BJ (cell line): ENCODE data around the gene TPCN2. TPM values are rescaled to one million over a fixed set of nuclear protein-coding genes. Genes with fewer than 3 reads are reported as not detected.

ENCODE experiments used
- CTCF ChIA-PET: fragments of 350-600 bp; formaldehyde crosslinking; extraction: SDS; loops from one replicate; lab custom pipeline; 2021; ENCODE audit warnings: antibody characterized with exemption, inconsistent platforms; lab: Yijun Ruan, JAX
- POLR2A ChIA-PET: fragments of 300-600 bp; sonication (Branson Sonifier 250); formaldehyde crosslinking; extraction: SDS; loops from one replicate; lab custom pipeline; 2021; ENCODE audit warnings: antibody characterized with exemption; lab: Charles Lee
- DNase-seq: peaks from one replicate; pipeline ENCODE4 v3.0.0-alpha.2; 2011; ENCODE audit warnings: low read depth
- H3K27me3 ChIP-seq: 2 replicates; pipeline ENCODE4 v1.6.0; 2011; ENCODE audit warnings: low read length; ENCODE audit not compliant: control insufficient read depth, insufficient read depth
- H3K36me3 ChIP-seq: 2 replicates; pipeline ENCODE4 v1.5.1; 2011; ENCODE audit warnings: low read length; ENCODE audit not compliant: control insufficient read depth, insufficient read depth
- H3K4me3 ChIP-seq: 2 replicates; pipeline ENCODE4 v1.5.1; 2011; ENCODE audit warnings: low read depth, mild to moderate bottlenecking, control low read depth, low read length
- polyA plus RNA-seq: library from polyadenylated mRNA; depleted of rRNA; stranded (reverse); fragments of >200 nt; gene quantifications from 2 replicates; pipeline ENCODE4 v1.2.3, GENCODE V29; 2011
- TF ChIP-seq, protein P1 (sequence below): IDR thresholded peaks from 2 replicates; pipeline ENCODE4 v1.5.1; 2011; ENCODE audit warnings: low read depth, mild to moderate bottlenecking, control low read depth, inconsistent platforms, low read length, moderate library complexity; ENCODE audit not compliant: insufficient read depth

TPCN2 gene
- polyA plus RNA-seq, 1 experiment: 9.9 TPM

DNA sequence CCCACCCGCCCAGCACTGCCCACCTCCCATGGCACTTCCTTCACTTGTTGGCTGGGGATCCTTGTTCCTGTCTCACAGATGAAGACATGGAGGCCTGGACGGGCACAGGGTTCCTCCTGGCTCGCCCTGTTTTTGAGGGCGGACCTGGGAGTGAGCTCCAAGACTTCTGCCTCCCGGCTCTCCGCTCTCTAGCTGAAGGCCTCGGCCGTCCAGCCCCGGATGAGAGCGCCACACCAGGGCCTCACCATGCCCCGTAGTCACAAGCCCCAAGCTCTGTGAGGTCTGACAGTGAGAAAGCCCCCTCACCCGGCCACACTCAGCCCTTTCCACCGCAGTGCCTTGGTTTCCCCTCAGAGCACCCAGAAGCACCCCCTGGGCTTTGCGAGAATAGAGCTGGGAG lies 9.1 kb downstream of the TPCN2 start:
- H3K27me3 ChIP-seq: no peaks in the 10 kb centered on the region
- ChIA-PET POLR2A (no interaction called here), CTCF (interaction anchor here (0.6 kb wide), 1 partner anchor 13 kb away, joined by 3 read pairs; no protein-coding TSS in a partner anchor)
- H3K36me3 ChIP-seq: peaks cover 19% of the 10 kb centered on the region
- no peak for DNase-seq
- TF ChIP-seq, protein P1, sequence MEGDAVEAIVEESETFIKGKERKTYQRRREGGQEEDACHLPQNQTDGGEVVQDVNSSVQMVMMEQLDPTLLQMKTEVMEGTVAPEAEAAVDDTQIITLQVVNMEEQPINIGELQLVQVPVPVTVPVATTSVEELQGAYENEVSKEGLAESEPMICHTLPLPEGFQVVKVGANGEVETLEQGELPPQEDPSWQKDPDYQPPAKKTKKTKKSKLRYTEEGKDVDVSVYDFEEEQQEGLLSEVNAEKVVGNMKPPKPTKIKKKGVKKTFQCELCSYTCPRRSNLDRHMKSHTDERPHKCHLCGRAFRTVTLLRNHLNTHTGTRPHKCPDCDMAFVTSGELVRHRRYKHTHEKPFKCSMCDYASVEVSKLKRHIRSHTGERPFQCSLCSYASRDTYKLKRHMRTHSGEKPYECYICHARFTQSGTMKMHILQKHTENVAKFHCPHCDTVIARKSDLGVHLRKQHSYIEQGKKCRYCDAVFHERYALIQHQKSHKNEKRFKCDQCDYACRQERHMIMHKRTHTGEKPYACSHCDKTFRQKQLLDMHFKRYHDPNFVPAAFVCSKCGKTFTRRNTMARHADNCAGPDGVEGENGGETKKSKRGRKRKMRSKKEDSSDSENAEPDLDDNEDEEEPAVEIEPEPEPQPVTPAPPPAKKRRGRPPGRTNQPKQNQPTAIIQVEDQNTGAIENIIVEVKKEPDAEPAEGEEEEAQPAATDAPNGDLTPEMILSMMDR: no peak
- no peak overlapping the region for H3K4me3 ChIP-seq

DNA sequence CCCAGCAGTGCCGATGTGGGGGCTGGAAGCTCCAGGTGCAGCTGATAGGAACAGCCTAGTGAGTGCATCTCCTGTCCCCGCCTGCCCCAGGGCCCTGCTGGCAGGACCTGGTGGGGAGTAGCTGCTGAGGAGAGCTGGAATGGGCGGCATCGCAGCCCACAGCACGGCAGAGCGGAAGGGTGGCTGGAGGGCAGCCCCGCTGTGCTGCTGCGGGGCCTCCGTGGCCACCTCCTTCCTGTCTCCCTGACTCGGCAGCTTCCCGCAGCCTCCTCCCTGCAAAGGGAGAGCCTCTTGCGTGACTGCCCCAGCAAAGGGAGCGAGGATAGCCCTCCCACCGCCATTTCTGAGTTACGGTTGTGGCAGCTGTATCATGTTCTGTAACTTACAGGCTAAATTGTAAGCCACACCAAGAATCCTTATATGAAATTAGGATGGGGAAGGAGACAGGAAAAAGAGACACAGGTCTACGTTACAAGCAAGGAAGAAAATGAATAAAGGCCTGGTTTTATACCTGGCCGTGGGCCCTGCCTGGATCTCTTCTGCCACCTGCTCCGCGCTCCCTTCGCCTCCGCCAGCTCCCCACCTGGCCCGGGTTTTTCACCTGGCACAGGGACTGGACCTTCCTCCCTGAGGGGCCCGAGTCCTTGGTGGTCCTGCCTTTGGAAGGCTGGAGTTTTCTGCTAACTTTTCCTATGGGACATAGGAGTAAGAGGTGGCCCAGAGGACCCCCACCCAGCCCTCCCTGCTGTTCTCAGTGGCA lies 10.0 kb downstream of the TPCN2 start:
- Histone ChIP-seq H3K36me3 (peaks cover 24% of the 10 kb centered on the region), H3K27me3 (no peaks in the 10 kb centered on the region), H3K4me3 (no peak overlapping the region)
- TF ChIP-seq, protein P1: no peak
- CTCF ChIA-PET: no interaction called here
- POLR2A ChIA-PET: no interaction called here
- DNase-seq: no peak

GRCh38 chr11:69059429-69059828 lies 10.7 kb downstream of the TPCN2 start:
- peaks cover 24% of the 10 kb centered on the region for H3K36me3 ChIP-seq
- no peak overlapping the region for H3K4me3 ChIP-seq
- DNase-seq: no peak
- H3K27me3 ChIP-seq: no peaks in the 10 kb centered on the region
- CTCF ChIA-PET: no interaction called here
- POLR2A ChIA-PET: no interaction called here
- TF ChIP-seq, protein P1: no peak

DNA sequence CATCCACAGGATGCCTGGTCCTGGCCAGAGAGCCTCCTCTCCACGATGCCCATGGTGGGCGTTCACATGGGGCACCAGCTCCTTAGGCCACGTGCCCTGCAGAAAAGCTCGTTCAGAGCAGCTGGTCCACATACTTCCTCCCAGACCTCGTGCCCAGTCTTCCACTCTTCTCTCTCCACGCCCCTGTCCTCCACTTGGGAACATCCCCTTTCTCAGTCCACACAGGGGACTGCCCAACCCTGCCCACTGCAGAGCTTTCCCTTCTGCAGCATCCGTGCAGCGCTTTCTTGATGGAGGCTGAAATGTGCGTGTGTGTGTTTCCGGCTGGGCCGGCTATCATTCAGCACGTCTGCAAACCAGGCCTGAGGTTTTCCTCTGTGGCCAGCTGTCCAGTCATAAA lies 11.3 kb downstream of the TPCN2 start:
- POLR2A ChIA-PET: no interaction called here
- Histone ChIP-seq H3K36me3 (peaks cover 27% of the 10 kb centered on the region), H3K4me3 (no peak overlapping the region), H3K27me3 (no peaks in the 10 kb centered on the region)
- CTCF ChIA-PET: no interaction called here
- TF ChIP-seq, protein P1: no peak
- no peak for DNase-seq

DNA sequence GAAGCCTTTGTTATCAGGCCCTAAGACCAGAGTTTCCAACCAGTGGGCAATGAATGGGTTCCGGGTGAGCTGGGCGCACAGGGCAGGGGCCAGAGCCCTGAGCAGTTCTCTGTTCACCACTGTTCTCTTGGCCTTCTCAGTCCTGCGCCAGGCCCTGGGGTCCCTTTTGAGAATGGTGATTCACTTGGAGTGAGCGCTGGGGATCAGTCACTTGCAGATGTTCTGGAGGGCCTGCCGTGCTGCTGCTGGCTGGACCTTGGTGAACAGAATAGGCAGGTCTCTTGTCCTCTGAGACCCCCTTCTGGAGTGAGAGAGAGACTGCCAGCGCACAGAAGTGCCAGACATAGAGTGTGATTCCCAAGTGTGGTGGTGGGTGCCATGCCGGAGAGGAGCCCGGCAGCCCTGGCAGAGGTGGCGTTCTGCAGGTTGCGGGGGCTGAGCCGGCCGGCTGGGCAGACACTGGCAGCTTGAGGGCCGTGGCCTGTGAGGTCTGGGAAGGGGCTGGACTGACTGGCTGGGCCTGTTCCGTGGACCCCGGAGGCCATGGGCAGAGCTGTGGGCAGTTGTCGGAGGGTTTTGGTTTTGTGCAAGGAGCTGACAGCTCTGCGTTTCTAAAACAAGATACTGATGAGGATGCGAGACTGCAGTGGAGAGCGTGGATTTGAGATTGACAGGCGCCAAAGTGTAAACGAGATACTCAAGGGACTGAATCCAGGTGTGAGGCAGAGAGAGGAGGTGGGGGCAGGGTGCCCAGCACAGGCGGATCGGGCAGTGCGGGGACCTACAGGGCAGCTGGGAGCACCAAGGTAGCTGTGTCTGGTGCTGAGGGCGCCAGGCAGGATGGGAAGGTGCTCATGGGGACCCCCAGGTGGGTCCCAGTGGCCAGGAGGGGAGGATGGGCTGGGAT lies 12.3 kb downstream of the TPCN2 start:
- TF ChIP-seq, protein P1: no peak
- ChIA-PET POLR2A (no interaction called here), CTCF (no interaction called here)
- Histone ChIP-seq H3K27me3 (no peaks in the 10 kb centered on the region), H3K4me3 (no peak overlapping the region), H3K36me3 (peaks cover 26% of the 10 kb centered on the region)
- DNase-seq: no peak
